Transverse colon (tissue), 4 donors: ENCODE data around the gene CHD2.

Experiments used
- POLR2A ChIP-seq: fragments of 450-650 bp; IDR thresholded peaks from one replicate; pipeline ENCODE4 v1.6.1; 2016; ENCODE audit warnings: antibody characterized with exemption, mild to moderate bottlenecking, moderate library complexity
- POLR2AphosphoS5 ChIP-seq, 3 donors: sonication (generic); formaldehyde crosslinking; IDR thresholded peaks; one replicate each; pipeline ENCODE4 v1.6.1; 2016; ENCODE audit warnings: antibody characterized with exemption in 3 of 3
- TF ChIP-seq, protein P1 (sequence below), 5 experiments: fragments of 200-600 bp in 3 of 5; fragments of 450-650 bp in 2 of 5; sonication (generic) in 3 of 5; IDR thresholded peaks; 1 replicate in 2 of 5; 2 replicates in 3 of 5; pipeline ENCODE4 v1.5.1; 2016 to 2017; ENCODE audit warnings: antibody characterized with exemption in 5 of 5, inconsistent platforms in 3 of 5, mild to moderate bottlenecking in 2 of 5, moderate library complexity in 1 of 5

DNA sequence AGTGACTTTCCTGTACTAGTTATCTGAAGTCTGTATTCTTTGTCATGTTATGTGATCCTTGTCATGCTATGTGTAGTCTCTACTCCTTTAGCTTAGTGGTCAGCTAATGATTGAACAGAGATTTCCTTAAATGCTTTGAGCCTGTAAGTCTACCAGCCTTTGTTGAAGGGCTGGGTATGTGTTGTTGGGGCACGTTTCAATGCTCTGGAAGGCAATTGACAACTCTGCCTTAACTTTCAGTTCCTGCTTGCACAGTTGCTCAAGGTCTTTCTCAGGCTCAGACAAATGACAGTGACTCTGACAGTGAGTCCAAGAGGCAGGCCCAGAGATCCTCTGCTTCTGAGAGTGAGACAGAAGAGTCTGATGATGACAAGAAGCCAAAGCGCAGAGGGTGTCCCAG is 89.3 kb downstream of the CHD2 start:
- TF ChIP-seq, protein P1, sequence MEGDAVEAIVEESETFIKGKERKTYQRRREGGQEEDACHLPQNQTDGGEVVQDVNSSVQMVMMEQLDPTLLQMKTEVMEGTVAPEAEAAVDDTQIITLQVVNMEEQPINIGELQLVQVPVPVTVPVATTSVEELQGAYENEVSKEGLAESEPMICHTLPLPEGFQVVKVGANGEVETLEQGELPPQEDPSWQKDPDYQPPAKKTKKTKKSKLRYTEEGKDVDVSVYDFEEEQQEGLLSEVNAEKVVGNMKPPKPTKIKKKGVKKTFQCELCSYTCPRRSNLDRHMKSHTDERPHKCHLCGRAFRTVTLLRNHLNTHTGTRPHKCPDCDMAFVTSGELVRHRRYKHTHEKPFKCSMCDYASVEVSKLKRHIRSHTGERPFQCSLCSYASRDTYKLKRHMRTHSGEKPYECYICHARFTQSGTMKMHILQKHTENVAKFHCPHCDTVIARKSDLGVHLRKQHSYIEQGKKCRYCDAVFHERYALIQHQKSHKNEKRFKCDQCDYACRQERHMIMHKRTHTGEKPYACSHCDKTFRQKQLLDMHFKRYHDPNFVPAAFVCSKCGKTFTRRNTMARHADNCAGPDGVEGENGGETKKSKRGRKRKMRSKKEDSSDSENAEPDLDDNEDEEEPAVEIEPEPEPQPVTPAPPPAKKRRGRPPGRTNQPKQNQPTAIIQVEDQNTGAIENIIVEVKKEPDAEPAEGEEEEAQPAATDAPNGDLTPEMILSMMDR (IDR thresholded peaks at IDR 0.05): no peak
- TF ChIP-seq POLR2A (no peak), POLR2AphosphoS5 (IDR thresholded peaks at IDR 0.05) (no peak)
